Measurements from ENCODE around the gene TSKU.
A peak's percentile ranks its signal among the peaks of the same experiment; 100 is the strongest.
"Not testable (repeated sequence)": the region's sequence is repeated elsewhere in the genome, so short reads cannot be mapped to it uniquely, and the experiment has no call there.

The TSKU gene

DNA sequence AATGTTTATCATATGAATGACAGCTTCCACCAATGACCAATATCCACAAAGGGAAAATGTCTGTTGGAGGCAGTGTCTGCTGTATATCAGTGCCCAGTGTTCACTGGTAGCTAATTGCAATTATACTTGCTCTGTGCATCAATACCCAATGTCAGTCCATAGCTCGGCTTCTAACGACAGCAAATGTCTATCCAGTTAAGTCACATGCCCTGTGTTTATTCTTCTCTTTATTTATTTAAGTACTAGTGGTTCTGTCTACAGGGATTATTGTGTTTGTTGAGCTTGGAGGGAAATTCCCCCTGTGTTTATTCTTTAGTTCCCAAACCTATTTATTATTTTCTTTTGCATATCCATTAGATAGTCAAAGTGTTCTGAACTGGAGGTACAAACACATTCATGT lies 18.6 kb downstream of the TSKU start:
- DNase-seq (ENCODE audit: low read depth): no peak

GRCh38 chr11:76802151-76802550 lies 19.0 kb downstream of the TSKU start:
- no peak for DNase-seq (ENCODE audit: low read depth)

DNA sequence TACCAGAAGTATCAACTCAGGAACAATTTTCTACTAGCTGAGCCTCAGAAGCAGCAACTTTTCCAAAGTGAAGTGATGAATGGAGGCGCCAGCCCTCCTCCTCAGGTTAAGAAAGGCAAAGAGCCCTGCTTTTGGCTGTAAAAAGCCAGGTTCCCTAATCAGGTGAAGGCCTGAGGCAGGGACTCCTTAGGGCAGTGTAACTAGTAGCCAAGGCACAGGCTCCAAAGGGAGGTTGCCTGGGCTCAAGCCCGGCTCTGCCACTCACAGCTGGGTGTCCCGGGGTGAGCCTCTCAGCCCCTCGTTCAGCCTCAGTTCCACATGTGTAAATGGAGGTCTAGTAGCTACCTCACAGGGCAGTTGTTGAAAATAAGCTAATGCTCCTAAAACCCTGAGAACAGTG lies 19.5 kb downstream of the TSKU start:
- no peak for DNase-seq (ENCODE audit: low read depth)

- no peak for DNase-seq (ENCODE audit: low read depth)
Measured at GRCh38 chr11:76803023-76803422, 19.9 kb downstream of the TSKU start.

GRCh38 chr11:76803811-76804600 lies 20.9 kb downstream of the TSKU start:
- no peak for DNase-seq (ENCODE audit: low read depth)

- DNase-seq (ENCODE audit: low read depth): no peak
Measured at GRCh38 chr11:76805206-76805913, 22.2 kb downstream of the TSKU start.

GRCh38 chr11:76806131-76806530 lies 23.0 kb downstream of the TSKU start:
- no peak for DNase-seq (ENCODE audit: low read depth)

GRCh38 chr11:76806608-76807205 lies 23.6 kb downstream of the TSKU start:
- no peak for DNase-seq (ENCODE audit: low read depth)

- DNase-seq (ENCODE audit: low read depth): peak; percentile 68
Measured at GRCh38 chr11:76807206-76807875, 24.2 kb downstream of the TSKU start.

GRCh38 chr11:76808171-76808570 lies 25.0 kb downstream of the TSKU start:
- DNase-seq (ENCODE audit: low read depth): no peak

GRCh38 chr11:76808996-76809395 lies 25.8 kb downstream of the TSKU start:
- no peak for DNase-seq (ENCODE audit: low read depth)

- no peak for DNase-seq (ENCODE audit: low read depth)
Measured at GRCh38 chr11:76810151-76810853, 27.1 kb downstream of the TSKU start.

GRCh38 chr11:76811259-76811658 lies 28.1 kb downstream of the TSKU start:
- DNase-seq (ENCODE audit: low read depth): no peak

GRCh38 chr11:76814414-76814813 lies 31.3 kb downstream of the TSKU start:
- no peak for DNase-seq (ENCODE audit: low read depth)

DNA sequence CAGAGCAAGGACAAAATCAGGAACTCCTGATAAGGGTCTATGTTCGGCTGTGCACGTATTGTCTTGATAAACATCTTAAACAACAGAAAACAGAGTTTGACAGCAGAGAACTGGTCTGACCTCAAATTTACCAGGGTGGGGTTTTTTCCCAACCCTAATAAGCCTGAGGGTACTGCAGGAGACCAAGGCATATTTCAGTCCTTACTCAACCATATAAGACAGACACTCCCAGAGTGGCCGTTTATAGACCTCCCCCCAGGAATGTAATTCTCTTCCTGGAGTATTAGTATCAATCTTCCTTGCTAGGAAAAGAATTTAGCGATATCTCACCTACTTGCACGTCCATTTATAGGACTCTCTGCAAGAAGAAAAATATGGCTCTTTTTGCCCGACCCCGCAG lies 32.5 kb downstream of the TSKU start:
- DNase-seq (ENCODE audit: low read depth): not testable (repeated sequence)

DNA sequence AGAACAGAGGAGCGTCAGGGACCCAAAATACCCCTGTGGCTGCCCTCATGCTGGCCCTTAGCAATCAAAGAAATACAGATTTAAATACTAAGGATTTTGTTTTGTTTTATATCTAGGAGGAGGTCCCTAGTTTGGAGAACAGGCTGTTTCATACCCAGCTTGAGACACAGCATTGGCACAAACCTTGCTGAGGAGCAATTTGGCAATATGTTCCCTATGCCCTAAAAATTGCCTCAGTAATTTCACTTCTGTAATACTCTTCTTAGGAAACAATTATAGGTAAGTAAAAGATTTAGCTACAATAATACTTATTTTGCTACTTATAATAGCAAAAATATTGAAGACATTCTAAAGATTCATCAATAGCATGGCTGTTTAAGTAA lies 37.0 kb downstream of the TSKU start:
- no peak for DNase-seq (ENCODE audit: low read depth)

GRCh38 chr11:76821396-76821795 lies 38.2 kb downstream of the TSKU start:
- not testable (repeated sequence) for DNase-seq (ENCODE audit: low read depth)

- no peak for DNase-seq (ENCODE audit: low read depth)
Measured at GRCh38 chr11:76822406-76822805, 39.2 kb downstream of the TSKU start.

DNA sequence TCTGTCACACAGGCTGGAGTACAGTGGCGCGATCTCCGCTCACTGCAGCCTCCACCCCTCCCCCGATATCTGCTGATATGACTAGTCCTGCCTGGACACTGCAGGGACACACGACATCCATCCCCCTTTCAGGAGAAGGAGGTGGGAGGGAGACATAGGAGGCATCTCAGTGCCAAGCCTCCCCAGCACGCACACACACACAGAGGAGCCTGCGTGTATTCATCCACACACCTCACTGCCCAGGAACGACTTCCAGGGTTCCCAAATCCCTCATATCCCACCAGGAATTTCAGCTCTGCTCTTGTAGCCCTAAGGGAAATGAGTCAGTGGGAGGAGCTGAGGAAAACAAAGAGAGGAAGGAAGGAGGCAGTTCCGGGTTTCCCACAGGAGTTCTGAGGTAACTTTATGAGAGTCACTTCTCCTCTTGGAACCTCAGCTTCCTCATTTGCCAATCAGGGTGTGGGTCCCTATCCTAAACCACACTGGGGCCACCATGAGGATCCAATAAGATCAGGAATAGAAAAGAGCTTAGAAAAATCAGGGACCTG lies 40.4 kb downstream of the TSKU start:
- DNase-seq (ENCODE audit: low read depth): no peak

- peak; percentile 74 for DNase-seq (ENCODE audit: low read depth)
Measured at GRCh38 chr11:76824083-76824939, 41.2 kb downstream of the TSKU start.

Data from CMK (cell line).